ENCODE measurements around the gene ESRRA. TPM values are rescaled to one million over a fixed set of nuclear protein-coding genes. Genes with fewer than 3 reads are reported as not detected.
A peak's percentile ranks its signal among the peaks of the same experiment; 100 is the strongest.

ESRRA gene
- polyA plus RNA-seq, 2 of the 4 experiments (the other 2 are of a cell fraction): 15.2 to 35.5 TPM

DNA sequence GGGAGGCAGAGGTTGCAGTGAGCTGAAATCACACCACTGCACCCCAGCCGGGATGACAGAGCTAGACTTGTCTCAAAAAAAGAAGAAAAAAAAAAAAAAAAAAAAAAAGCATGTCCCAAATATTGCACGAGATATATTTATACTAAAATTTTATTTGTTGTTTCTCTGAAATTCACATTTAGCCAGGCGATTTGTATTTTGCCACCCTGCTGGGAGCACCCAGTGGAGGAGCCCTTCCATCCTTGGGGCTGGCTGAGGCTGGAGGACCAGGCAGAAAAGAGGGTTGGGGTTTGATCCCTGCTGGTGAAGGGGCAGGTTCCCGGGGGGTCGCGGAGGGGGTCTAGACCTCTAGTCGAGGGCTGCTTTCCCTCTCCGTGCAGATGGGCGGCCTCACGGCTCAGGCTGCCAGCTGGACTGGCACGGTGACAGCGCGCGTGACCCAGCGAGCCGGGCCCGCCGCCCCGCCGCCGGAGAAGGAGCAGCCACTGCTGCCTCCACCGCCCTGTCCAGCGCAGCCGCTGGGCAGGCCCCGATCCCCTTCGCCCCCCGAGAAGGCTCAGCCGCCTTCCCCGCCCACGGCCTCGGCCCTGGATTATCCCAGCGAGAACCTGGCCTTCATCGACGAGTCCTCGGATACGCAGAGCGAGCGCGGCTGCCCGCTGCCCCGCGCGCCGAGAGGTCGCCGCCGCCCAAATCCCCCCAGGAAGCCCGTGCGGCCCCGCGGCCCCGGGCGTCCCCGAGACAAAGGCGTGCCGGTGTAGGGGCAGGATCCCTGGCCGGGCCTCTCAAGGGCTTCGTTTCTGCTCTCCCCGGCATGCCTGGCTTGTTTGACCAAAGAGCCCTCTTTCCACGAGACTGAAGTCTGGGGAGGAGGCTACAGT, 6.1 kb upstream of the ESRRA start:
- Histone ChIP-seq H3K4me1 (peaks cover 15% of the 10 kb centered on the region), H3K4me3 (no peak overlapping the region), H3K27ac (no peak overlapping the region), H3K9me3 (no peaks in the 10 kb centered on the region), H3K4me2 (no peak overlapping the region)
- ATAC-seq (no peak), DNase-seq (ENCODE audit: low read depth in 1 of 2, low spot score in 1 of 2) (no peak), FAIRE-seq (no peak)
- 80% methylated on average over 45 of the region's 60 CpGs for WGBS (ENCODE audit: missing lambda C conversion rate)
- CTCF ChIA-PET: interaction anchor here (1.0 kb wide), 1 partner anchor 27 kb away, joined by 3 read pairs; no protein-coding TSS in a partner anchor
- TF ChIP-seq TFCP2L1 (CRISPR knock-in tag; IDR thresholded peaks at IDR 0.05) (no peak), E2F6 (IDR thresholded peaks at IDR 0.05; ENCODE audit: borderline replicate concordance, low read depth) (no peak), MAZ (IDR thresholded peaks at IDR 0.05; ENCODE audit: borderline replicate concordance, low read depth, low read length) (no peak), EHF (CRISPR knock-in tag; IDR thresholded peaks at IDR 0.05) (no peak), NPAS2 (CRISPR knock-in tag; IDR thresholded peaks at IDR 0.05; ENCODE audit: borderline replicate concordance) (no peak), HOXA7 (CRISPR knock-in tag; IDR thresholded peaks at IDR 0.05) (no peak), RARB (CRISPR knock-in tag; IDR thresholded peaks at IDR 0.05) (no peak), FOSB (CRISPR knock-in tag; IDR thresholded peaks at IDR 0.05) (no peak), SMC3 (IDR thresholded peaks at IDR 0.05) (no peak), KDM1A (IDR thresholded peaks at IDR 0.05; ENCODE audit: low read depth) (no peak)
- POLR2A ChIA-PET: no interaction called here

DNA sequence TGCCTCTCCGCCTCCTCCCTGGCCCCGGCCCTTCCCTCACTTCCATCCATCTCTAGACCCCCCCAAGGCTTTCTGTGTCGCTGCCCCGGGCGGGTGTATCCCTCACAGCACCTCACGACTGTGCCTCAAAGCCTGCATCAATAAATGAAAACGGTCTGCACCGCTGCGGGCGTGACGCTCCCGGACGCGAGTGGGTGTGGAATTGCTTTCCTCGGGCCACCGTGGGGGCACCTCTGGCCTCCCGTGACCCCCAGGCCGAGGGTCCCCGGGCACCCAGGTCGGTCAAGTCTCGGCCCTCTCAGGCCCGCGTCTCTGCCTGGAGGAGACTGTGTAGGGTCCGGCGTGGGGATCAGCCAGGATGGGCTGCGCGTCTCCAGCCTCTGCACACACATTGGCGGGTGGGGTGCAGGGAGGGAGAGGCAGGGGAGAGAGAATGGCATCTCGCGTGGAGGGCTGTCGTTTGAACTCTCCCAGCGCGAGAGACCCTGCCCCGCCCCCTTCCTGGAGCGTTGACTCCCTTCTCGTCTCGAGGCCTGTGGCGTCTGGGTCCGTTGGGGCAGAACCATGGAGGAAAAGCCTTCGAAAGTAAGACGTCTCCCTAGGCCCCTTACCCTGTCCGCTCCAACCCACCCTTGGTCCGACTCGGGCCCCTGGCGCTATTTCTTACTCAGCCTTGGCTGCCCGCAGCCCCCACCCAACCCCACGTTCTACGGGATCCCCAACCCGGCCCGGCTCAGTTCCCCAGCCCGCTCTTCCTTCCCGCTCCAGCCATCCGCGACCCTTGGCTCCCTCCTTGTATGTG, 5.3 kb upstream of the ESRRA start, which contains the start of gene CATSPERZ:
CATSPERZ (plus strand) TSS at position 512 of the 802 bp plus-strand sequence; CDS start at position 565, 53 bp downstream.
- no peak for ATAC-seq

GRCh38 chr11:64303109-64304031, 2.0 kb upstream of the ESRRA start:
- no peak for FAIRE-seq
- ChIA-PET CTCF (interaction anchor here (1.3 to 20.7 kb wide), 16 partner anchors 8 to 478 kb away, joined by 3 to 996 read pairs (median 48); partner anchors contain the start of genes BAD, CCDC88B, FERMT3 and FKBP2), POLR2A (interaction anchor here (0.6 to 2.8 kb wide), 12 partner anchors 14 to 890 kb away, joined by 3 to 34 read pairs (median 6); partner anchors contain the start of genes BAD, GPR137, PPP1R14B and PRDX5)
- no peak for TF ChIP-seq KDM1A (IDR thresholded peaks at IDR 0.05; ENCODE audit: low read depth)
- no peak for TF ChIP-seq ZFP36 (IDR thresholded peaks at IDR 0.05; ENCODE audit: borderline replicate concordance, partially characterized antibody)
- TF ChIP-seq RFX5 (IDR thresholded peaks at IDR 0.05): no peak
- no peak for TF ChIP-seq BHLHE40 (IDR thresholded peaks at IDR 0.05; ENCODE audit: low read depth, low read length)
- no peak for TF ChIP-seq CEBPB (IDR thresholded peaks at IDR 0.05)
- TF ChIP-seq MYC (IDR thresholded peaks at IDR 0.05; ENCODE audit: borderline replicate concordance, low read length): no peak
- no peak for TF ChIP-seq MAFK (IDR thresholded peaks at IDR 0.05; ENCODE audit: partially characterized antibody)
- H3K9me3 ChIP-seq: no peaks in the 10 kb centered on the region
- peak overlapping the region in 1 of 2 experiments; percentile 92; a peak in 4 of 6 replicates for H3K27ac ChIP-seq
- H3K4me1 ChIP-seq: peaks cover 20% of the 10 kb centered on the region
- peak overlapping the region; percentile 73 for H3K4me2 ChIP-seq
- ATAC-seq: no peak
- no peak overlapping the region; the same call in 2 of the 3 replicates for H3K4me3 ChIP-seq
- 85% methylated on average over 13 of the region's 13 CpGs for WGBS (ENCODE audit: missing lambda C conversion rate)
- DNase-seq (ENCODE audit: low read depth in 1 of 2, low spot score in 1 of 2): no peak

More for the DNA sequence above, 5.3 kb upstream of the ESRRA start, which contains the start of gene CATSPERZ:
- Histone ChIP-seq H3K4me1 (peaks cover 15% of the 10 kb centered on the region), H3K4me2 (peak within 1 kb of the TSS; percentile 82), H3K4me3 (peak within 1 kb of the TSS; percentile 49), H3K9me3 (no peaks in the 10 kb centered on the region), H3K27ac (peak within 1 kb of the TSS; percentile 55 to 86)
- no peak for TF ChIP-seq MAFK (IDR thresholded peaks at IDR 0.05; ENCODE audit: partially characterized antibody)
- TF ChIP-seq ZSCAN20 (CRISPR knock-in tag; IDR thresholded peaks at IDR 0.05): no peak
- no peak for TF ChIP-seq JUN (IDR thresholded peaks at IDR 0.05)
- TF ChIP-seq, protein P1, sequence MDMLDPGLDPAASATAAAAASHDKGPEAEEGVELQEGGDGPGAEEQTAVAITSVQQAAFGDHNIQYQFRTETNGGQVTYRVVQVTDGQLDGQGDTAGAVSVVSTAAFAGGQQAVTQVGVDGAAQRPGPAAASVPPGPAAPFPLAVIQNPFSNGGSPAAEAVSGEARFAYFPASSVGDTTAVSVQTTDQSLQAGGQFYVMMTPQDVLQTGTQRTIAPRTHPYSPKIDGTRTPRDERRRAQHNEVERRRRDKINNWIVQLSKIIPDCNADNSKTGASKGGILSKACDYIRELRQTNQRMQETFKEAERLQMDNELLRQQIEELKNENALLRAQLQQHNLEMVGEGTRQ (IDR thresholded peaks at IDR 0.05): no peak
- TF ChIP-seq HOXA7 (CRISPR knock-in tag; IDR thresholded peaks at IDR 0.05): no peak
- TF ChIP-seq NFE2L2 (conservative IDR thresholded peaks at IDR 0.05; ENCODE audit: low read length): no peak
- no peak for TF ChIP-seq GATA3 (IDR thresholded peaks at IDR 0.05; ENCODE audit: borderline replicate concordance)
- no peak for TF ChIP-seq TP53 (CRISPR knock-in tag; IDR thresholded peaks at IDR 0.05)
- POLR2A ChIA-PET: interaction anchor here (0.7 to 2.1 kb wide), 8 partner anchors 15 to 55 kb away, joined by 3 to 11 read pairs (median 6); partner anchors contain the start of genes GPR137, PRDX5 and TRMT112
- CTCF ChIA-PET: interaction anchor here (0.5 to 20.7 kb wide), 26 partner anchors 11 to 489 kb away, joined by 3 to 996 read pairs (median 6); partner anchors contain the start of genes BAD, CCDC88B, FERMT3 and FKBP2
- no peak for DNase-seq (ENCODE audit: low read depth in 1 of 2, low spot score in 1 of 2)
- no peak for FAIRE-seq
- WGBS (ENCODE audit: missing lambda C conversion rate): 81% methylated on average over 36 of the region's 54 CpGs

Measured in A549 (cell line).